Measurements from ENCODE around the gene ADGRF1. TPM values are rescaled to one million over a fixed set of nuclear protein-coding genes. Genes with fewer than 3 reads are reported as not detected.
"Not testable (repeated sequence)": the region's sequence is repeated elsewhere in the genome, so short reads cannot be mapped to it uniquely, and the experiment has no call there.

ADGRF1 gene
- total and polyA plus RNA-seq, 2 donors (not counting 3 experiments of a cell fraction or from before 2014, with no cell fraction given) = not detected

DNA sequence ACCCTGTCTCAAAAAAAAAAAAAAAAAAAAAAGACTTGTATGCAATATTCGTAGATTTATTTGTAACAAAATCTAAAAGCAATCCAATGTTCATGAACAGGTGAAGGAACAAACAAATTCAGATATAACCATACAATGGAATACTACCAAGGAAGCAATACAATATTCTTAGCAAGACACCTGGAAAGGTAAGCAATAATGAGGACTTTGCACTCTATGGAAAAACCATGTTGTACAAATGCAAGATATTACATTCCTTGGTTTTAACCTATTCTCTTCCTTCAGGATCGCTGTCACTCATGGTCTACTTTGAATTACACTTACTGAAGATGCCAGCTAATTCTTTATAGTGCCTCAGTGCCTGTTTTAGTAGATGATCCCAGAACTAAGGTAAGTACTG is 14.7 kb upstream of the ADGRF1 start:
- TF ChIP-seq POLR2AphosphoS5 (IDR thresholded peaks at IDR 0.05; ENCODE audit: insufficient read depth, low read depth, low read length) (no peak), EZH2 (IDR thresholded peaks at IDR 0.05; ENCODE audit: borderline replicate concordance, low read depth, low read length, severe bottlenecking) (no peak), FOS (IDR thresholded peaks at IDR 0.05; ENCODE audit: borderline replicate concordance, insufficient read depth, low read length) (no peak), JUN (IDR thresholded peaks at IDR 0.05; ENCODE audit: borderline replicate concordance, insufficient read depth, insufficient read length, low read depth) (no peak), MYC (IDR thresholded peaks at IDR 0.05; ENCODE audit: low read depth, low read length) (no peak), GATA2 (IDR thresholded peaks at IDR 0.05; ENCODE audit: insufficient read depth, insufficient read length, low read depth, low read length) (no peak), POLR2A (IDR thresholded peaks at IDR 0.05; ENCODE audit: low read depth, low read length) (no peak)
- TF ChIP-seq, protein P1, sequence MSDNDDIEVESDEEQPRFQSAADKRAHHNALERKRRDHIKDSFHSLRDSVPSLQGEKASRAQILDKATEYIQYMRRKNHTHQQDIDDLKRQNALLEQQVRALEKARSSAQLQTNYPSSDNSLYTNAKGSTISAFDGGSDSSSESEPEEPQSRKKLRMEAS (IDR thresholded peaks at IDR 0.05; ENCODE audit: insufficient read depth, insufficient read length) = no peak
- TF ChIP-seq, protein P2, sequence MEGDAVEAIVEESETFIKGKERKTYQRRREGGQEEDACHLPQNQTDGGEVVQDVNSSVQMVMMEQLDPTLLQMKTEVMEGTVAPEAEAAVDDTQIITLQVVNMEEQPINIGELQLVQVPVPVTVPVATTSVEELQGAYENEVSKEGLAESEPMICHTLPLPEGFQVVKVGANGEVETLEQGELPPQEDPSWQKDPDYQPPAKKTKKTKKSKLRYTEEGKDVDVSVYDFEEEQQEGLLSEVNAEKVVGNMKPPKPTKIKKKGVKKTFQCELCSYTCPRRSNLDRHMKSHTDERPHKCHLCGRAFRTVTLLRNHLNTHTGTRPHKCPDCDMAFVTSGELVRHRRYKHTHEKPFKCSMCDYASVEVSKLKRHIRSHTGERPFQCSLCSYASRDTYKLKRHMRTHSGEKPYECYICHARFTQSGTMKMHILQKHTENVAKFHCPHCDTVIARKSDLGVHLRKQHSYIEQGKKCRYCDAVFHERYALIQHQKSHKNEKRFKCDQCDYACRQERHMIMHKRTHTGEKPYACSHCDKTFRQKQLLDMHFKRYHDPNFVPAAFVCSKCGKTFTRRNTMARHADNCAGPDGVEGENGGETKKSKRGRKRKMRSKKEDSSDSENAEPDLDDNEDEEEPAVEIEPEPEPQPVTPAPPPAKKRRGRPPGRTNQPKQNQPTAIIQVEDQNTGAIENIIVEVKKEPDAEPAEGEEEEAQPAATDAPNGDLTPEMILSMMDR (IDR thresholded peaks at IDR 0.05; ENCODE audit: extremely low read depth in 1 of 2, insufficient read depth in 1 of 2, low read depth in 1 of 2, low read length in 2 of 2) = no peak
- Histone ChIP-seq H2AFZ (ENCODE audit: low read depth, low read length) (no peak overlapping the region), H3K9ac (replicated peaks; ENCODE audit: extremely low read depth, insufficient read depth, low read length) (no peak overlapping the region), H3K27ac (ENCODE audit: insufficient read depth, low read depth, low read length) (no peak overlapping the region), H3K36me3 (ENCODE audit: control insufficient read depth in 2 of 2, extremely low read depth in 1 of 2, insufficient read depth in 2 of 2, low read length in 2 of 2) (no peaks in the 10 kb centered on the region), H3K4me2 (ENCODE audit: insufficient read depth, low read length) (no peak overlapping the region), H3K9me3 (replicated peaks; ENCODE audit: control insufficient read depth, insufficient read depth, low read length) (no peaks in the 10 kb centered on the region), H3K9me1 (replicated peaks; ENCODE audit: control insufficient read depth, extremely low read depth, insufficient read depth, low read length) (no peaks in the 10 kb centered on the region), H3K4me3 (replicated peaks in 1 of 3; ENCODE audit: insufficient read depth in 1 of 3, low read depth in 1 of 3, low read length in 3 of 3) (no peak overlapping the region), H4K20me1 (replicated peaks; ENCODE audit: control insufficient read depth, extremely low read depth, insufficient read depth, low read length) (no peaks in the 10 kb centered on the region), H3K79me2 (ENCODE audit: control insufficient read depth, insufficient read depth, low read length) (no peaks in the 10 kb centered on the region), H3K27me3 (ENCODE audit: control insufficient read depth in 2 of 2, insufficient read depth in 2 of 2, low read length in 2 of 2) (no peaks in the 10 kb centered on the region), H3K4me1 (ENCODE audit: control insufficient read depth, extremely low read depth, insufficient read depth, low read length) (peaks cover 8% of the 10 kb centered on the region)
- CTCF ChIA-PET = interaction anchor here (1.1 to 1.2 kb wide), 2 partner anchors 9 to 208 kb away, joined by 3 to 4 read pairs; no protein-coding TSS in a partner anchor
- dilution Hi-C loops (cut with MboI; ENCODE audit: extremely low pct_ligation_motif_present, low sequenced_read_pairs) (no loop called here), intact Hi-C loops (cut with micrococcal nuclease) (no loop called here)
- POLR2A ChIA-PET = no interaction called here
- DNase-seq (ENCODE audit: low read depth, low spot score) (no peak), FAIRE-seq (no peak)
- BruUV-seq (replicated peaks) = no TSS peak

DNA sequence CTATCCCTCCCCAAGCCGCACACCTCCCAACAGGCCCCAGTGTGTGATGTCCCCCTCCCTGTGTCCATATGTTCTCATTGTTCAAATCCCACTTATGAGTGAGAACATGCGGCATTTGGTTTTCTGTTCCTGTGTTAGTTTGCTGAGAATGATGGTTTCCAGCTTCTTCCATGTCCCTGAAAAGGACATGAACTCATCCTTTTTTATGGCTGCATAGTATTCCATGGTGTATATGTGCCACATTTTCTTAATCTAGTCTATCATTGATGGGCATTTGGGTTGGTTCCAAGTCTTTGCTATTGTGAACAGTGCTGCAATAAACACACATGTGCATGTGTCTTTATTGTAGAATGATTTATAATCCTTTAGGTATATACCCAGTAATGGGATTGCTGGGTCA is 12.2 kb upstream of the ADGRF1 start:
- H3K4me1 ChIP-seq (ENCODE audit: control insufficient read depth, extremely low read depth, insufficient read depth, low read length); POLR2A ChIA-PET; H3K9ac ChIP-seq (replicated peaks; ENCODE audit: extremely low read depth, insufficient read depth, low read length); H3K9me3 ChIP-seq (replicated peaks; ENCODE audit: control insufficient read depth, insufficient read depth, low read length); dilution Hi-C loops (cut with MboI; ENCODE audit: extremely low pct_ligation_motif_present, low sequenced_read_pairs); BruUV-seq (replicated peaks); H3K27me3 ChIP-seq (ENCODE audit: control insufficient read depth in 2 of 2, insufficient read depth in 2 of 2, low read length in 2 of 2); H3K4me2 ChIP-seq (ENCODE audit: insufficient read depth, low read length); H3K9me1 ChIP-seq (replicated peaks; ENCODE audit: control insufficient read depth, extremely low read depth, insufficient read depth, low read length); H3K27ac ChIP-seq (ENCODE audit: insufficient read depth, low read depth, low read length); H2AFZ ChIP-seq (ENCODE audit: low read depth, low read length); H4K20me1 ChIP-seq (replicated peaks; ENCODE audit: control insufficient read depth, extremely low read depth, insufficient read depth, low read length); H3K36me3 ChIP-seq (ENCODE audit: control insufficient read depth in 2 of 2, extremely low read depth in 1 of 2, insufficient read depth in 2 of 2, low read length in 2 of 2); H3K79me2 ChIP-seq (ENCODE audit: control insufficient read depth, insufficient read depth, low read length); DNase-seq (ENCODE audit: low read depth, low spot score); FAIRE-seq; H3K4me3 ChIP-seq (replicated peaks in 1 of 3; ENCODE audit: insufficient read depth in 1 of 3, low read depth in 1 of 3, low read length in 3 of 3); intact Hi-C loops (cut with micrococcal nuclease): not testable (repeated sequence)
- CTCF ChIA-PET = interaction anchor here (1.9 kb wide), 2 partner anchors 11 to 206 kb away, joined by 6 to 13 read pairs; no protein-coding TSS in a partner anchor
